ENCODE measurements around the gene CEP170B. TPM values are rescaled to one million over a fixed set of nuclear protein-coding genes. Genes with fewer than 3 reads are reported as not detected.
"Not testable (repeated sequence)": the region's sequence is repeated elsewhere in the genome, so short reads cannot be mapped to it uniquely, and the experiment has no call there.

CEP170B gene
- polyA plus RNA-seq, 1 experiment = 4.2 TPM

- no peak overlapping the region for H3K27ac ChIP-seq (ENCODE audit: low read depth, low read length)
- CTCF ChIA-PET = interaction anchor here (0.6 to 1.0 kb wide), 4 partner anchors 17 to 129 kb away, joined by 3 to 5 read pairs (median 3); no protein-coding TSS in a partner anchor
- peaks cover 21% of the 10 kb centered on the region for H3K27me3 ChIP-seq (ENCODE audit: control insufficient read depth, insufficient read depth, low read length)
- no peak overlapping the region for H3K4me3 ChIP-seq (ENCODE audit: low read depth, low read length)
- no peak for DNase-seq (ENCODE audit: low read depth, low spot score)
- POLR2A ChIA-PET = no interaction called here
- peaks cover 3% of the 10 kb centered on the region for H3K9me3 ChIP-seq (ENCODE audit: control insufficient read depth, insufficient read depth, low read length)
- TF ChIP-seq CTCF (IDR thresholded peaks at IDR 0.05; ENCODE audit: low read depth, low read length) = no peak
Measured at GRCh38 chr14:104917116-104917515, 52.0 kb downstream of the CEP170B start.

GRCh38 chr14:104917993-104918392 is 52.9 kb downstream of the CEP170B start:
- Histone ChIP-seq H3K4me3 (ENCODE audit: low read depth, low read length) (no peak overlapping the region), H3K27ac (ENCODE audit: low read depth, low read length) (no peak overlapping the region), H3K9me3 (ENCODE audit: control insufficient read depth, insufficient read depth, low read length) (no peaks in the 10 kb centered on the region), H3K27me3 (ENCODE audit: control insufficient read depth, insufficient read depth, low read length) (peaks cover 21% of the 10 kb centered on the region)
- POLR2A ChIA-PET = no interaction called here
- no peak for TF ChIP-seq CTCF (IDR thresholded peaks at IDR 0.05; ENCODE audit: low read depth, low read length)
- CTCF ChIA-PET = interaction anchor here (1.7 kb wide), 1 partner anchor 16 kb away, joined by 3 read pairs; no protein-coding TSS in a partner anchor
- no peak for DNase-seq (ENCODE audit: low read depth, low spot score)

GRCh38 chr14:104919152-104919992 is 54.3 kb downstream of the CEP170B start:
- H3K4me3 ChIP-seq (ENCODE audit: low read depth, low read length); H3K9me3 ChIP-seq (ENCODE audit: control insufficient read depth, insufficient read depth, low read length); DNase-seq (ENCODE audit: low read depth, low spot score); H3K27ac ChIP-seq (ENCODE audit: low read depth, low read length): not testable (repeated sequence)
- H3K27me3 ChIP-seq (ENCODE audit: control insufficient read depth, insufficient read depth, low read length) = peaks cover 15% of the 10 kb centered on the region
- CTCF ChIA-PET = interaction anchor here (1.7 kb wide), 1 partner anchor 14 kb away, joined by 3 read pairs; no protein-coding TSS in a partner anchor
- POLR2A ChIA-PET = interaction anchor here (0.6 kb wide), 1 partner anchor 57 kb away, joined by 7 read pairs; no protein-coding TSS in a partner anchor

- H3K27ac ChIP-seq (ENCODE audit: low read depth, low read length) = no peak overlapping the region
- ChIA-PET POLR2A (no interaction called here), CTCF (no interaction called here)
Measured at GRCh38 chr14:104919993-104920315, 54.9 kb downstream of the CEP170B start.

GRCh38 chr14:104923640-104924420 is 58.8 kb downstream of the CEP170B start:
- ChIA-PET CTCF (no interaction called here), POLR2A (no interaction called here)
- Histone ChIP-seq H3K27ac (ENCODE audit: low read depth, low read length) (no peak overlapping the region), H3K27me3 (ENCODE audit: control insufficient read depth, insufficient read depth, low read length) (peaks cover 2% of the 10 kb centered on the region), H3K9me3 (ENCODE audit: control insufficient read depth, insufficient read depth, low read length) (peaks cover 10% of the 10 kb centered on the region), H3K4me3 (ENCODE audit: low read depth, low read length) (no peak overlapping the region)
- DNase-seq (ENCODE audit: low read depth, low spot score) = no peak
- TF ChIP-seq CTCF (IDR thresholded peaks at IDR 0.05; ENCODE audit: low read depth, low read length) = no peak

More at GRCh38 chr14:104919993-104920315, 54.9 kb downstream of the CEP170B start:
- Histone ChIP-seq H3K27me3 (ENCODE audit: control insufficient read depth, insufficient read depth, low read length) (peaks cover 15% of the 10 kb centered on the region), H3K9me3 (ENCODE audit: control insufficient read depth, insufficient read depth, low read length) (peaks cover 10% of the 10 kb centered on the region), H3K4me3 (ENCODE audit: low read depth, low read length) (no peak overlapping the region)
- TF ChIP-seq CTCF (IDR thresholded peaks at IDR 0.05; ENCODE audit: low read depth, low read length) = no peak
- no peak for DNase-seq (ENCODE audit: low read depth, low spot score)
